Keratinocyte (primary cell): ENCODE results near the gene CYFIP1. TPM values are rescaled to one million over a fixed set of nuclear protein-coding genes. Genes with fewer than 3 reads are reported as not detected.

ENCODE experiments used
- DNase-seq: peaks from one replicate; pipeline ENCODE4 v3.0.0-alpha.2; 2011; ENCODE audit warnings: low read depth, missing footprints, low spot score
- FAIRE-seq: peaks from 2 replicates; lab custom pipeline; 2011; peaks lifted over from hg19 to GRCh38; lab: Jason Lieb, UNC
- H2AFZ ChIP-seq: 2 replicates; pipeline ENCODE4 v1.6.0; 2012; ENCODE audit warnings: low read length, control low read depth, inconsistent platforms; ENCODE audit not compliant: control insufficient read depth
- H3K27ac ChIP-seq: 2 replicates; pipeline ENCODE4 v1.5.1; 2011; ENCODE audit warnings: low read length; ENCODE audit not compliant: control insufficient read depth, insufficient read depth
- H3K27me3 ChIP-seq: 3 replicates; pipeline ENCODE4 v1.6.0; 2011; ENCODE audit warnings: low read length; ENCODE audit not compliant: control insufficient read depth, insufficient read depth; ENCODE audit errors: extremely low read depth
- H3K36me3 ChIP-seq, 2 experiments: 2 replicates in 1 of 2; 3 replicates in 1 of 2; pipeline ENCODE4 v1.5.1; 2011; ENCODE audit warnings: low read length in 2 of 2, mild to moderate bottlenecking in 1 of 2; ENCODE audit not compliant: control insufficient read depth in 2 of 2, insufficient read depth in 2 of 2; ENCODE audit errors: extremely low read depth in 1 of 2
- H3K4me1 ChIP-seq: 3 replicates; pipeline ENCODE4 v1.5.1; 2011; ENCODE audit warnings: low read length; ENCODE audit not compliant: control insufficient read depth, insufficient read depth; ENCODE audit errors: extremely low read depth
- H3K4me2 ChIP-seq: 3 replicates; pipeline ENCODE4 v1.6.0; 2011; ENCODE audit warnings: low read depth, low read length; ENCODE audit not compliant: control insufficient read depth, insufficient read depth; ENCODE audit errors: extremely low read depth
- H3K4me3 ChIP-seq, 3 experiments: fragments of 200-600 bp in 1 of 3; sonication (generic) in 1 of 3; 2 replicates in 2 of 3; 3 replicates in 1 of 3; pipeline ENCODE4 v1.5.1; 2011 to 2016; ENCODE audit warnings: low read length in 3 of 3, mild to moderate bottlenecking in 3 of 3, control low read depth in 2 of 3, inconsistent platforms in 1 of 3, low read depth in 1 of 3, mixed read lengths in 1 of 3, mixed run types in 1 of 3, moderate library complexity in 1 of 3; ENCODE audit not compliant: control insufficient read depth in 2 of 3, insufficient read depth in 2 of 3; ENCODE audit errors: extremely low read depth in 1 of 3
- H3K79me2 ChIP-seq: 2 replicates; pipeline ENCODE4 v1.6.0; 2012; ENCODE audit warnings: low read length; ENCODE audit not compliant: control insufficient read depth, insufficient read depth
- H3K9ac ChIP-seq: 3 replicates; pipeline ENCODE4 v1.6.0; 2011; ENCODE audit warnings: low read length; ENCODE audit not compliant: control insufficient read depth, insufficient read depth; ENCODE audit errors: extremely low read depth
- H3K9me1 ChIP-seq: 3 replicates; pipeline ENCODE4 v1.6.0; 2011; ENCODE audit warnings: low read length; ENCODE audit not compliant: control insufficient read depth, insufficient read depth; ENCODE audit errors: extremely low read depth
- H3K9me3 ChIP-seq: 2 replicates; pipeline ENCODE4 v1.5.1; 2012; ENCODE audit warnings: low read depth, low read length; ENCODE audit not compliant: control insufficient read depth
- H4K20me1 ChIP-seq: 3 replicates; pipeline ENCODE4 v1.6.0; 2011; ENCODE audit warnings: low read length; ENCODE audit not compliant: control insufficient read depth, insufficient read depth; ENCODE audit errors: extremely low read depth
- EZH2 ChIP-seq: IDR thresholded peaks from one replicate; pipeline ENCODE4 v1.6.1; 2012; ENCODE audit warnings: inconsistent platforms, mild to moderate bottlenecking, low read length, moderate library complexity
- dilution Hi-C: fragments of 300-500 bp; cut with MboI; formaldehyde crosslinking; loops from one replicate; pipeline ENCODE4 v1.7.0; 2020; ENCODE audit warnings: low sequenced_read_pairs; ENCODE audit not compliant: extremely low pct_ligation_motif_present
- polyA plus RNA-seq, 5 experiments: library from polyadenylated mRNA; depleted of rRNA in 3 of 5; stranded (reverse) in 3 of 5; stranded (forward) in 1 of 5; unstranded in 1 of 5; fragments of >200 nt; gene quantifications; 1 replicate in 1 of 5; 2 replicates in 3 of 5; 3 replicates in 1 of 5; pipeline versions ENCODE4 v1.2.1 to v1.2.3, GENCODE V29; 2011 to 2012; ENCODE audit warnings: missing spikeins in 2 of 5, low read depth in 1 of 5, low replicate concordance in 1 of 5
- TF ChIP-seq, protein P1 (sequence below), 3 experiments: IDR thresholded peaks in 1 of 3; conservative IDR thresholded peaks in 1 of 3; optimal IDR thresholded peaks in 1 of 3; 2 replicates in 2 of 3; 3 replicates in 1 of 3; pipeline versions ENCODE3 to v1.5.1; 2011; ENCODE audit warnings: low read length in 3 of 3, mild to moderate bottlenecking in 3 of 3, moderate library complexity in 2 of 3, control low read depth in 1 of 3, inconsistent platforms in 1 of 3; ENCODE audit not compliant: insufficient read depth in 2 of 3; ENCODE audit errors: extremely low read depth in 1 of 3

The CYFIP1 gene
- polyA plus RNA-seq, 1 donor (not counting 4 experiments of a cell fraction or from before 2014, with no cell fraction given) = 72.3 TPM

DNA sequence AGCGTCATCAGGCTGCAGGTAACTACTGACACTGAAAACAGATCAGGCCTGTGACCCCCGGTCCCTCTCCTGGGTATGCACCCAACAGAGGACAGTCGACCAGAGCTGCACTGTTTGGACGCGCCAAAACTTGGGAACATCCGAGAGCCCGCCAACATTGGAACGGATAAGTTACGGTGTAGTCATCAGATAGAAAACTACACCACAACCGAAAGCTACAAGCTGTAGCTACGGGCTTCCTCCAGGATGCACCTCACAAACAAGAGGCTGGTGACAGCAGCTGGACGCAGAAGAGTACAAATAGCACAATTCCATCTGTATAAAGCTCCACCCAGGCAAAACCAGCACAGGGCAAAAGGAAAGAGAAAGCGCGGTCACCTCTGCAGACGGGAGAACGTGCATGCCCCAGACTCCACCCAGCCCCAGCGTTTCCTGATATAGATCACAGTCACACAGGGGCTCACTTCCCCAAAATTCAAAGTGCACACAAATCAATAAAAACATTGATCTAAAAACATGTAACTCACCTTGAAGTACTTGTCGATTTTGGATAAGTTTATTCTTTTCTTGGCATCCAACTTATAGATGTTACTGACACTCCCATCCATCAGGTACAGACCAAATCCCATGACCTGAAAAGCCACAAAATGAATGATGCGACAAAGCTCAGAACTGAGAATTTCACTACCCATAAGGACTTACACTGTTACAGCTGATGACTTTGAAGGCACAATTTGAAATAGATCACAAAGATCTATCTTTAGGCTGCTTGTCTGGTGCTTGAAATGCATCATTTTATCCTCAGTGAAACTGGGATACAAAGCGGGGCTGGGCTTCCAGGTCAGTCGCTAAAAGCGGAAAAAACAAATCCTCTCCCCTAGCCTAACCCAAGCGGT, 43.3 kb downstream of the CYFIP1 start:
- no peaks in the 10 kb centered on the region for H3K27me3 ChIP-seq
- H3K79me2 ChIP-seq = peaks cover 3% of the 10 kb centered on the region
- no peak overlapping the region for H2AFZ ChIP-seq
- H3K4me1 ChIP-seq = no peaks in the 10 kb centered on the region
- H4K20me1 ChIP-seq = peaks cover 4% of the 10 kb centered on the region
- no peak overlapping the region for H3K27ac ChIP-seq
- no peak overlapping the region for H3K9ac ChIP-seq
- no peaks in the 10 kb centered on the region for H3K9me3 ChIP-seq
- dilution Hi-C loops = no loop called here
- H3K36me3 ChIP-seq = peaks cover 18 to 27% of the 10 kb centered on the region in 2 experiments
- FAIRE-seq = no peak
- H3K4me3 ChIP-seq = no peak overlapping the region
- H3K9me1 ChIP-seq = no peaks in the 10 kb centered on the region
- DNase-seq = no peak
- TF ChIP-seq EZH2 = no peak
- TF ChIP-seq, protein P1, sequence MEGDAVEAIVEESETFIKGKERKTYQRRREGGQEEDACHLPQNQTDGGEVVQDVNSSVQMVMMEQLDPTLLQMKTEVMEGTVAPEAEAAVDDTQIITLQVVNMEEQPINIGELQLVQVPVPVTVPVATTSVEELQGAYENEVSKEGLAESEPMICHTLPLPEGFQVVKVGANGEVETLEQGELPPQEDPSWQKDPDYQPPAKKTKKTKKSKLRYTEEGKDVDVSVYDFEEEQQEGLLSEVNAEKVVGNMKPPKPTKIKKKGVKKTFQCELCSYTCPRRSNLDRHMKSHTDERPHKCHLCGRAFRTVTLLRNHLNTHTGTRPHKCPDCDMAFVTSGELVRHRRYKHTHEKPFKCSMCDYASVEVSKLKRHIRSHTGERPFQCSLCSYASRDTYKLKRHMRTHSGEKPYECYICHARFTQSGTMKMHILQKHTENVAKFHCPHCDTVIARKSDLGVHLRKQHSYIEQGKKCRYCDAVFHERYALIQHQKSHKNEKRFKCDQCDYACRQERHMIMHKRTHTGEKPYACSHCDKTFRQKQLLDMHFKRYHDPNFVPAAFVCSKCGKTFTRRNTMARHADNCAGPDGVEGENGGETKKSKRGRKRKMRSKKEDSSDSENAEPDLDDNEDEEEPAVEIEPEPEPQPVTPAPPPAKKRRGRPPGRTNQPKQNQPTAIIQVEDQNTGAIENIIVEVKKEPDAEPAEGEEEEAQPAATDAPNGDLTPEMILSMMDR (optimal IDR thresholded peaks at IDR 0.05 in 1 of 3, IDR thresholded peaks at IDR 0.05 in 1 of 3, conservative IDR thresholded peaks at IDR 0.05 in 1 of 3; ENCODE audit: extremely low read depth in 1 of 3, insufficient read depth in 2 of 3, low read length in 3 of 3) = no peak
- H3K4me2 ChIP-seq = no peak overlapping the region

DNA sequence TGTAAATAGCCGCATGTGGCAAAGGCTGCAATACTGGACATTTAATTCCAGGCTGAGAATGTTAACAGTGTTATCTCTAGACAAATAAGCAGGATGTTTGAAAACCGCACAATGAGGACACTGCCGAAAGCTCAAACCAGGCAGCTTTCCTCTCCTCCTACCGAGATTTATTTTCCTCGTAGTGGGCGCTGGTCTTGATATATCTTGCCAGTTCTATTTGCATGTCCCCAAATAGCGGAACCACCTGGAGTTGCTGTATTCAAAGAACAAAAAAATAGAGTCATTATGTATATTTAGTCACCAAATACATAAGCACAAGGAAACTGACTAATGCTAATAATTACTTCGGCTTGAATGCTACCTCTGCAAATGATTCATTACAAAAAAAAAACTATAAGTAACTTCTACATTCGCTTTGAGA, 46.5 kb downstream of the CYFIP1 start:
- Histone ChIP-seq H3K79me2 (no peaks in the 10 kb centered on the region), H3K9ac (no peak overlapping the region), H2AFZ (no peak overlapping the region), H3K9me1 (no peaks in the 10 kb centered on the region), H4K20me1 (peaks cover 3% of the 10 kb centered on the region), H3K36me3 (peaks cover 16 to 24% of the 10 kb centered on the region in 2 experiments), H3K27me3 (no peaks in the 10 kb centered on the region), H3K9me3 (no peaks in the 10 kb centered on the region), H3K27ac (no peak overlapping the region), H3K4me2 (no peak overlapping the region), H3K4me3 (no peak overlapping the region), H3K4me1 (peaks cover 8% of the 10 kb centered on the region)
- no peak for TF ChIP-seq EZH2
- TF ChIP-seq, protein P1 (optimal IDR thresholded peaks at IDR 0.05 in 1 of 3, IDR thresholded peaks at IDR 0.05 in 1 of 3, conservative IDR thresholded peaks at IDR 0.05 in 1 of 3; ENCODE audit: extremely low read depth in 1 of 3, insufficient read depth in 2 of 3, low read length in 3 of 3) = no peak
- dilution Hi-C loops = no loop called here
- DNase-seq (no peak), FAIRE-seq (no peak)
